Measurements from ENCODE around the gene RNF186. TPM values are rescaled to one million over a fixed set of nuclear protein-coding genes. Genes with fewer than 3 reads are reported as not detected.

Gene RNF186
- total RNA-seq, 1 donor from 2014 or later, result not detected

DNA sequence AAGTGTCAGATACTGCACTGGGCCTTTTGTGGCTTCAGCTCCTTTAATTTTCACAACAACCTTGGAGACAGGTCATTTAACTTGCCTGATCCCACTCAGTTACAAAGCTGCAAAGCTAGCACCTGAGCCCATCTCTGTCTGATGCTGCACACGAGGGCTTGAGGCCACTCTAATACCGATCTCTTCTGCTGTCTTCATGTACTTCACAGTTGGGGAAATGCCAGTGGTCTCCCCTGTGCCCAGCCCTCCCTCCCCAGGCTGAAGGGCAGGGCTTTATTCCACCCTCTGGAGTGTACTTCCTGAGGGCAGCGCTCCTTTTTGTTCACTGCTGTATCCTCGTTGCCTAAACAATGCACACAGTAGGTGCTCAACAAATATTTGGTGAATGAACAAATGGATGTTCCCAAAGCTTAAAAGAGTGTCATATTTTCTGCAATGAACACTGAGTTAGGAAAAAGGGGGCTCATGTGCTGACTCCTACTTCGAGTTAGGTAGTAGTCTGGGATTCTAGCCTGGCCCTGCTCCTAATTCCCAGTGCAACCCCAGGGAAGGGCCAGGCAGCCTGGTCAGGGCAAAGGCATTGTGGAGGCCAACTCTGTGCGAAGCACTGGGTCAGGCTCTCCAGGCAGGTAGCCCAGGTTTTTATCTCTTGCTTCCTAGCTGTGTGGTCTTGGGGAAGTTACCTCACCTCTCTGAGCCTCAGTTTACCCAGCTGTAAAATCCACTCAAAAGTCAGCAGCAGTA, 16.4 kb downstream of the RNF186 start:
- TF ChIP-seq POLR2A (IDR thresholded peaks at IDR 0.05), result no peak
- TF ChIP-seq, protein P1, sequence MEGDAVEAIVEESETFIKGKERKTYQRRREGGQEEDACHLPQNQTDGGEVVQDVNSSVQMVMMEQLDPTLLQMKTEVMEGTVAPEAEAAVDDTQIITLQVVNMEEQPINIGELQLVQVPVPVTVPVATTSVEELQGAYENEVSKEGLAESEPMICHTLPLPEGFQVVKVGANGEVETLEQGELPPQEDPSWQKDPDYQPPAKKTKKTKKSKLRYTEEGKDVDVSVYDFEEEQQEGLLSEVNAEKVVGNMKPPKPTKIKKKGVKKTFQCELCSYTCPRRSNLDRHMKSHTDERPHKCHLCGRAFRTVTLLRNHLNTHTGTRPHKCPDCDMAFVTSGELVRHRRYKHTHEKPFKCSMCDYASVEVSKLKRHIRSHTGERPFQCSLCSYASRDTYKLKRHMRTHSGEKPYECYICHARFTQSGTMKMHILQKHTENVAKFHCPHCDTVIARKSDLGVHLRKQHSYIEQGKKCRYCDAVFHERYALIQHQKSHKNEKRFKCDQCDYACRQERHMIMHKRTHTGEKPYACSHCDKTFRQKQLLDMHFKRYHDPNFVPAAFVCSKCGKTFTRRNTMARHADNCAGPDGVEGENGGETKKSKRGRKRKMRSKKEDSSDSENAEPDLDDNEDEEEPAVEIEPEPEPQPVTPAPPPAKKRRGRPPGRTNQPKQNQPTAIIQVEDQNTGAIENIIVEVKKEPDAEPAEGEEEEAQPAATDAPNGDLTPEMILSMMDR (IDR thresholded peaks at IDR 0.05), result no peak
- TF ChIP-seq POLR2AphosphoS5 (IDR thresholded peaks at IDR 0.05; ENCODE audit: insufficient read depth in 1 of 2, low read depth in 1 of 2), result no peak
- Histone ChIP-seq H3K27ac (peak overlapping the region; percentile 78), H3K27me3 (no peaks in the 10 kb centered on the region), H3K4me1 (peaks cover 14% of the 10 kb centered on the region), H3K36me3 (no peaks in the 10 kb centered on the region), H3K9me3 (no peaks in the 10 kb centered on the region), H3K4me3 (peak overlapping the region; percentile 81)
- no peak for DNase-seq (ENCODE audit: extremely low spot score in 2 of 2)
- intact Hi-C loops (cut with DNase I), result no loop called here

DNA sequence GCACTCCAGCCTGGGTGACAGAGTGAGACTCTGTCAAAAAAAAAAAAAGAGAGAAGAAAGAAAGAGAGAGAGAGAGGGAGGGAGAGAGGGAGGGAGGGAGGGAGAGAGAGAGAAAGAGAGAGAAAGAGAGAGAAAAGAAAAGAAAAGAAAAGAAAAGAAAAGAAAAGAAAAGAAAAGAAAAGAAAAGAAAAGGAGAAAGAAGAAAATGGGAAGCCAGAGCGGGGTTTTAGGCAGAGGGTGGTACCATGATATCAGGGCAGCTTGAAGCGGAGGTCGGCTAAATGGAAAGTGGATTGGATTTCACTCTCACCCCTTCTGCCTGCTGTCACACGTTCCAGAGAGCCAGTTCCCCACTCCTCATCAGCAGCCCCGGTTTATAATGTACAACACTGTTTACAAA, 17.3 kb downstream of the RNF186 start:
- TF ChIP-seq, protein P1 (IDR thresholded peaks at IDR 0.05), result no peak
- TF ChIP-seq POLR2AphosphoS5 (IDR thresholded peaks at IDR 0.05; ENCODE audit: insufficient read depth in 1 of 2, low read depth in 1 of 2) (no peak), POLR2A (IDR thresholded peaks at IDR 0.05) (no peak)
- H3K36me3 ChIP-seq, result no peaks in the 10 kb centered on the region
- H3K4me3 ChIP-seq, result no peak overlapping the region
- DNase-seq (ENCODE audit: extremely low spot score in 2 of 2), result no peak
- no peaks in the 10 kb centered on the region for H3K9me3 ChIP-seq
- intact Hi-C loops (cut with DNase I), result no loop called here
- peaks cover 14% of the 10 kb centered on the region for H3K4me1 ChIP-seq
- no peak overlapping the region for H3K27ac ChIP-seq
- H3K27me3 ChIP-seq, result no peaks in the 10 kb centered on the region

DNA sequence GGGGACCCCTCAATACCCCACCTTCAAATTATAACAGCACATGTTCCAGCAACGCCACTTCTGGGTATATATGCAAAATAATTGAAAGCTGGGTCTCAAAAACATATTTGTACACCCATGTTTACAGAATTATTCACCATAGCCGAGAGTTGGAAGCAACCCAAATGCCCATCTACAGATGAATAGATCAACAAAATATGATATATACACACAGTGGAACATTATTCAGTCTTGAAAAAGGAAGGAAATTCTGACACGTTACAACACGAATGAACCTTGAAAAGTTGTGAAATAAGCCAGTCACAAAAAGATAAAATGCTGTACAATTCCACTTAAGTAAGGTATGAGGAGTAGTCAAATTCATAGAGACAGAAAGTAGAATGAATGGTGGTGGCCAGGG, 20.5 kb downstream of the RNF186 start:
- intact Hi-C loops (cut with DNase I), result no loop called here

DNA sequence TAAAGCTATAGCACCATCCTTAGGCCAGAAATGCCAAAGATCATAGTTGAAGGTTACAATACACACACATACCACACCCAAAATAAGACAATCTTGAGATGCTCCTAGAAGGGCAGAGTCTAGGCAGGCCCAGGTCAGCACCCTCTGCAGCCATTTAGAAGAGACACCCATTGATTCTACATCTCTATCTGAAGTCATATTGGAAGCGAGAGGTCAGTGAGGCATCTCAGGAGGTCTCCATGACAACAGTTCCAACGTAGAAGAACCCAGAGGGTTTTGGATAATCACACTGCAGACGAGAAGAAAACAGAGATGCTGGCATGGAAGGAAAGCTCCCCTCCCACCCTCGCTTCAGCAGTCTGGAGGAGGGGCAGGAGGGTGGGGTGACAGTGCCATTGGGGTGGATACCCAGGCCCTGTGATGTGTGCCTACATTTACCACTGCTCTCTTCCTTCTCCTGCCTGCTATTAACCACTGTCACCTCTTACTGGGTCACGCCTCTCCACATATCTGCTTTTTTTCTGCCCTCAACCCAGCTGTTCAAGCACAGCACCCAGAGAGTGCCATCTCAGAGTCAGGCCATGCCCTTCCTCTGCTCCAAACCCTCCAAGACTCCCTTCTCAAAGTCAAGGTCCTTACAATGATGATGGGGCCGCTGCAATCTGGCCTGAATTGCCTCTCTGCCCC, 21.6 kb downstream of the RNF186 start:
- intact Hi-C loops (cut with DNase I), result no loop called here
- DNase-seq (ENCODE audit: extremely low spot score in 2 of 2), result no peak
- H3K9me3 ChIP-seq, result no peaks in the 10 kb centered on the region
- H3K27ac ChIP-seq, result no peak overlapping the region
- H3K4me3 ChIP-seq, result no peak overlapping the region
- no peaks in the 10 kb centered on the region for H3K27me3 ChIP-seq
- no peaks in the 10 kb centered on the region for H3K36me3 ChIP-seq
- H3K4me1 ChIP-seq, result no peaks in the 10 kb centered on the region
- TF ChIP-seq, protein P1 (IDR thresholded peaks at IDR 0.05), result no peak
- no peak for TF ChIP-seq POLR2A (IDR thresholded peaks at IDR 0.05)
- no peak for TF ChIP-seq POLR2AphosphoS5 (IDR thresholded peaks at IDR 0.05; ENCODE audit: insufficient read depth in 1 of 2, low read depth in 1 of 2)

More for the DNA sequence above, 20.5 kb downstream of the RNF186 start:
- DNase-seq (ENCODE audit: extremely low spot score in 2 of 2), result no peak
- H3K4me1 ChIP-seq, result peaks cover 7% of the 10 kb centered on the region
- no peak overlapping the region for H3K4me3 ChIP-seq
- TF ChIP-seq POLR2A (IDR thresholded peaks at IDR 0.05) (no peak), POLR2AphosphoS5 (IDR thresholded peaks at IDR 0.05; ENCODE audit: insufficient read depth in 1 of 2, low read depth in 1 of 2) (no peak)
- TF ChIP-seq, protein P1 (IDR thresholded peaks at IDR 0.05), result no peak
- H3K36me3 ChIP-seq, result no peaks in the 10 kb centered on the region
- no peak overlapping the region for H3K27ac ChIP-seq
- no peaks in the 10 kb centered on the region for H3K9me3 ChIP-seq
- no peaks in the 10 kb centered on the region for H3K27me3 ChIP-seq

All from vagina (tissue), 2 donors.